Spleen (tissue), 13 donors: ENCODE data around the gene KAT6B. TPM values are rescaled to one million over a fixed set of nuclear protein-coding genes. Genes with fewer than 3 reads are reported as not detected.
"Not testable (repeated sequence)": the region's sequence is repeated elsewhere in the genome, so short reads cannot be mapped to it uniquely, and the experiment has no call there.

Experiments used
- DNase-seq: peaks from one replicate; pipeline ENCODE4 v3.0.0-alpha.2; 2020
- H3K27ac ChIP-seq, 8 donors: fragments of 200-600 bp; sonication (generic) in 7 of 8; 1 replicate in 4 of 8; 2 replicates in 4 of 8; pipeline versions ENCODE4 v1.5.0 to v1.8.0; 2016 to 2021; ENCODE audit warnings: inconsistent platforms in 4 of 8, mild to moderate bottlenecking in 4 of 8, moderate library complexity in 1 of 8
- H3K27me3 ChIP-seq, 7 donors: fragments of 200-600 bp; sonication (generic) in 6 of 7; replicated peaks in 1 of 7; 1 replicate in 4 of 7; 2 replicates in 3 of 7; pipeline versions ENCODE4 v1.5.0 to v1.8.0; 2016 to 2021; ENCODE audit warnings: inconsistent platforms in 3 of 7, mild to moderate bottlenecking in 1 of 7
- H3K36me3 ChIP-seq, 6 donors: fragments of 200-600 bp; sonication (generic) in 5 of 6; 1 replicate in 4 of 6; 2 replicates in 2 of 6; pipeline versions ENCODE4 v1.5.0 to v1.8.0; 2016 to 2021; ENCODE audit warnings: inconsistent platforms in 2 of 6
- H3K4me1 ChIP-seq, 6 donors: fragments of 200-600 bp; sonication (generic) in 5 of 6; 1 replicate in 3 of 6; 2 replicates in 3 of 6; pipeline versions ENCODE4 v1.5.0 to v1.8.0; 2016 to 2021; ENCODE audit warnings: inconsistent platforms in 3 of 6
- H3K4me3 ChIP-seq, 8 donors: fragments of 200-600 bp; sonication (generic) in 7 of 8; 1 replicate in 4 of 8; 2 replicates in 4 of 8; pipeline versions ENCODE4 v1.5.0 to v1.8.0; 2016 to 2021; ENCODE audit warnings: inconsistent platforms in 4 of 8, mild to moderate bottlenecking in 4 of 8, moderate library complexity in 2 of 8
- H3K9me3 ChIP-seq, 8 donors: fragments of 200-600 bp; sonication (generic) in 7 of 8; 1 replicate in 4 of 8; 2 replicates in 4 of 8; pipeline versions ENCODE4 v1.5.0 to v1.8.0; 2016 to 2021; ENCODE audit warnings: inconsistent platforms in 4 of 8
- CTCF ChIP-seq, 11 experiments: fragments of 200-600 bp in 7 of 11; fragments of 450-650 bp in 4 of 11; sonication (generic) in 4 of 11; IDR thresholded peaks in 8 of 11; conservative IDR thresholded peaks in 3 of 11; 1 replicate in 7 of 11; 2 replicates in 4 of 11; pipeline versions ENCODE4 v1.4.0 to v1.8.0; 2016 to 2021; ENCODE audit warnings: antibody characterized with exemption in 11 of 11, inconsistent platforms in 4 of 11, mild to moderate bottlenecking in 1 of 11
- POLR2A ChIP-seq, 3 donors: fragments of 450-650 bp; IDR thresholded peaks; one replicate each; pipeline ENCODE4 v1.5.1; 2017; ENCODE audit warnings: antibody characterized with exemption in 3 of 3, mild to moderate bottlenecking in 1 of 3
- POLR2AphosphoS5 ChIP-seq, 3 donors: sonication (generic); formaldehyde crosslinking; IDR thresholded peaks; one replicate each; pipeline ENCODE4 v1.5.1; 2017; ENCODE audit warnings: antibody characterized with exemption in 3 of 3
- whole genome bisulfite sequencing, 5 donors: extraction: QIAGEN DNeasy Blood & Tissue Kit in 3 of 5; methylation state at CpG; one replicate each; pipeline versions ENCODE4 v1.1.5 to v1.1.7; 2013 to 2018; 5-methylcytosine and 5-hydroxymethylcytosine counted together
- intact Hi-C: fragments of 100-400 bp; cut with DNase I; formaldehyde crosslinking; loops from one replicate; pipeline ENCODE4 v1.15.0; 2023; ENCODE audit warnings: low total_unique reads
- long read RNA-seq, 2 donors: transcript quantifications; one replicate each; lab custom pipeline, GENCODE V29; 2026
- polyA plus RNA-seq, 3 donors: library from polyadenylated mRNA; stranded (reverse); fragments of 200-250 nt; gene quantifications; one replicate each; pipeline ENCODE4 v1.2.1, GENCODE V29; 2013
- total RNA-seq, 7 donors: library from RNA; depleted of rRNA in 3 of 7; stranded (reverse); fragments of >200 nt in 3 of 7; fragmentation: NEBNext Ultra II Directional in 4 of 7; extraction: Animal tissue kit (Norgen Biotek cat#: 25700) in 4 of 7; gene quantifications; one replicate each; pipeline versions ENCODE4 v1.1.0 to v1.2.1, GENCODE V29; 2016 to 2021
- donor health status: healthy with polysubstance abuse.
- donor health status: DM: no; HTN: no; CAD: no; lungs with moderate emphysema.
- donor health status: DM: no; HTN: no; CAD: no.
- donor health status: Bipolar disorder and iron deficiency.
- donor health status: healthy.
- donor health status: DM: no; HTN: no; CAD: no.
- donor health status: DM: yes; HTN: yes; CAD: no.

KAT6B gene
- total RNA-seq: 10 to 100 TPM; 36.5 to 61.0 (median 49.0) TPM
- polyA plus RNA-seq: 1 to 10 TPM; 2.9 to 5.0 (median 3.1) TPM
- long read RNA-seq, donor 1, partial matches to known transcripts: 6 of 9 reads
- long read RNA-seq, donor 1, other reads (novel, unspliced or antisense): 0 of 9 reads
- long read RNA-seq, donor 2, partial matches to known transcripts: 7 of 9 reads
- long read RNA-seq, donor 2, other reads (novel, unspliced or antisense): 0 of 9 reads

- TF ChIP-seq POLR2AphosphoS5 (IDR thresholded peaks at IDR 0.05): peak; percentile 85 to 87 (median 86)
- TF ChIP-seq POLR2A (IDR thresholded peaks at IDR 0.05): peak in 1 of 3 donors; percentile 64
- TF ChIP-seq CTCF (IDR thresholded peaks at IDR 0.05 in 8 of 11, conservative IDR thresholded peaks at IDR 0.05 in 3 of 11): peak in 7 of 11 experiments; percentile 11 to 64 (median 33)
- Histone ChIP-seq H3K27ac (peak within 1 kb of the TSS; percentile 93 to 100 (median 100)), H3K36me3 (no peaks in the 10 kb centered on the region), H3K4me1 (peaks cover 23 to 75% (median 43%) of the 10 kb centered on the region in 6 donors), H3K4me3 (peak within 1 kb of the TSS; percentile 93 to 100 (median 97)), H3K9me3 (no peaks in the 10 kb centered on the region), H3K27me3 (no peaks in the 10 kb centered on the region)
- peak; percentile 100 for DNase-seq
- intact Hi-C loops: no loop called here
- WGBS, 5 donors: 1 to 2% (median 1%) methylated on average over 32 to 66 of the region's 67 CpGs
These were observed at the start of gene KAT6B for GRCh38 chr10:74826142-74827044. KAT6B (plus strand) TSS chr10:74826600; CDS start chr10:74842858, 16,258 bp downstream.

GRCh38 chr10:74778436-74779094 lies 47.8 kb upstream of the KAT6B start:
- intact Hi-C loops: no loop called here
- Histone ChIP-seq H3K4me3 (no peak overlapping the region), H3K36me3 (no peaks in the 10 kb centered on the region), H3K27ac (no peak overlapping the region), H3K9me3 (peaks cover 0 to 25% (median 18%) of the 10 kb centered on the region in 8 donors), H3K4me1 (no peaks in the 10 kb centered on the region), H3K27me3 (no peaks in the 10 kb centered on the region)
- TF ChIP-seq POLR2AphosphoS5 (IDR thresholded peaks at IDR 0.05) (no peak), CTCF (IDR thresholded peaks at IDR 0.05 in 8 of 11, conservative IDR thresholded peaks at IDR 0.05 in 3 of 11) (no peak), POLR2A (IDR thresholded peaks at IDR 0.05) (no peak)
- 79 to 91% (median 87%) methylated on average over 11 to 12 of the region's 12 CpGs for WGBS, 5 donors
- DNase-seq: no peak

- H3K36me3 ChIP-seq, DNase-seq, H3K27ac ChIP-seq, H3K9me3 ChIP-seq, H3K27me3 ChIP-seq, H3K4me1 ChIP-seq, H3K4me3 ChIP-seq, intact Hi-C loops: not testable (repeated sequence)
- WGBS, 5 donors: 85 to 95% (median 90%) methylated on average over 4 of the region's 4 CpGs
These were observed 44.5 kb upstream of the KAT6B start for GRCh38 chr10:74781870-74782269.

- H3K4me1 ChIP-seq: no peaks in the 10 kb centered on the region
- TF ChIP-seq POLR2A (IDR thresholded peaks at IDR 0.05) (no peak), CTCF (IDR thresholded peaks at IDR 0.05 in 8 of 11, conservative IDR thresholded peaks at IDR 0.05 in 3 of 11) (no peak), POLR2AphosphoS5 (IDR thresholded peaks at IDR 0.05) (no peak)
- intact Hi-C loops: no loop called here
- 57 to 96% (median 87%) methylated on average over 1 of the region's 1 CpG for WGBS, 5 donors
- H3K27ac ChIP-seq: no peak overlapping the region
- no peaks in the 10 kb centered on the region for H3K9me3 ChIP-seq
- H3K27me3 ChIP-seq: no peaks in the 10 kb centered on the region
- H3K4me3 ChIP-seq: no peak overlapping the region
- DNase-seq: no peak
- H3K36me3 ChIP-seq: no peaks in the 10 kb centered on the region
These were observed 41.9 kb upstream of the KAT6B start for GRCh38 chr10:74784462-74784861.
